PFSK-1 (cell line): ENCODE results near the gene COLQ.

Source experiments
- POLR2AphosphoS5 ChIP-seq: IDR thresholded peaks from 2 replicates; pipeline ENCODE4 v1.6.1; 2012; ENCODE audit warnings: low read depth, mild to moderate bottlenecking, control low read depth, low read length, moderate library complexity
- TF ChIP-seq, protein P1 (sequence below), 2 experiments: IDR thresholded peaks; 2 replicates each; pipeline versions ENCODE4 v1.6.1 to v1.8.0; 2011 to 2012; ENCODE audit warnings: low read depth in 2 of 2, low read length in 2 of 2, control low read depth in 1 of 2, inconsistent platforms in 1 of 2, mild to moderate bottlenecking in 1 of 2, moderate library complexity in 1 of 2; ENCODE audit not compliant: insufficient read depth in 1 of 2

DNA sequence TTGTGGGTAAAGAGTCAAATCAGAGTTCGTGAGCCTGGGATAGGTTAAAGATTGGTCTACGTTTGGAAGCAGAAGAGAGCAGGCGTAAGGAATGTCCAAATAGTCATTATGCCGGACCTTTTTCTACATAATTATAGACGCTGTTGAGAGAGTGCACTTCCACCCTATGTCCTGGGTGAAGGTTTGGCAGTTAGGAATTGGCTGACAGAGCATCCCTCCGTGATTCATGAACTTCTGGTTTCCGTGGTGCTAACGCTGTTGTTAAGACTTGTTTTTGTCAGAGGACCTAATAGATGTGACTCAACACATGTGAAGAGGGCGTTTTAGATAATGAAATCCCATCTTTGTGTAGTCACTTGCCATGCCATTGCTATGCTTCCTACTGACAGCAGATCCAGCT, 93.0 kb downstream of the COLQ start:
- no peak for TF ChIP-seq POLR2AphosphoS5
- TF ChIP-seq, protein P1, sequence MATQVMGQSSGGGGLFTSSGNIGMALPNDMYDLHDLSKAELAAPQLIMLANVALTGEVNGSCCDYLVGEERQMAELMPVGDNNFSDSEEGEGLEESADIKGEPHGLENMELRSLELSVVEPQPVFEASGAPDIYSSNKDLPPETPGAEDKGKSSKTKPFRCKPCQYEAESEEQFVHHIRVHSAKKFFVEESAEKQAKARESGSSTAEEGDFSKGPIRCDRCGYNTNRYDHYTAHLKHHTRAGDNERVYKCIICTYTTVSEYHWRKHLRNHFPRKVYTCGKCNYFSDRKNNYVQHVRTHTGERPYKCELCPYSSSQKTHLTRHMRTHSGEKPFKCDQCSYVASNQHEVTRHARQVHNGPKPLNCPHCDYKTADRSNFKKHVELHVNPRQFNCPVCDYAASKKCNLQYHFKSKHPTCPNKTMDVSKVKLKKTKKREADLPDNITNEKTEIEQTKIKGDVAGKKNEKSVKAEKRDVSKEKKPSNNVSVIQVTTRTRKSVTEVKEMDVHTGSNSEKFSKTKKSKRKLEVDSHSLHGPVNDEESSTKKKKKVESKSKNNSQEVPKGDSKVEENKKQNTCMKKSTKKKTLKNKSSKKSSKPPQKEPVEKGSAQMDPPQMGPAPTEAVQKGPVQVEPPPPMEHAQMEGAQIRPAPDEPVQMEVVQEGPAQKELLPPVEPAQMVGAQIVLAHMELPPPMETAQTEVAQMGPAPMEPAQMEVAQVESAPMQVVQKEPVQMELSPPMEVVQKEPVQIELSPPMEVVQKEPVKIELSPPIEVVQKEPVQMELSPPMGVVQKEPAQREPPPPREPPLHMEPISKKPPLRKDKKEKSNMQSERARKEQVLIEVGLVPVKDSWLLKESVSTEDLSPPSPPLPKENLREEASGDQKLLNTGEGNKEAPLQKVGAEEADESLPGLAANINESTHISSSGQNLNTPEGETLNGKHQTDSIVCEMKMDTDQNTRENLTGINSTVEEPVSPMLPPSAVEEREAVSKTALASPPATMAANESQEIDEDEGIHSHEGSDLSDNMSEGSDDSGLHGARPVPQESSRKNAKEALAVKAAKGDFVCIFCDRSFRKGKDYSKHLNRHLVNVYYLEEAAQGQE (IDR thresholded peaks at IDR 0.05; ENCODE audit: insufficient read depth in 1 of 2, low read depth in 2 of 2, low read length in 2 of 2) = no peak
